Amygdala (tissue), 56 donors: ENCODE measurements around the gene CIDEC.
"Not testable (repeated sequence)": the region's sequence is repeated elsewhere in the genome, so short reads cannot be mapped to it uniquely, and the experiment has no call there.

Experiments
- DNase-seq, 56 donors: peaks; one replicate each; lab custom pipeline; 2025; lab: John Stamatoyannopoulos, UW

CIDEC gene

DNA sequence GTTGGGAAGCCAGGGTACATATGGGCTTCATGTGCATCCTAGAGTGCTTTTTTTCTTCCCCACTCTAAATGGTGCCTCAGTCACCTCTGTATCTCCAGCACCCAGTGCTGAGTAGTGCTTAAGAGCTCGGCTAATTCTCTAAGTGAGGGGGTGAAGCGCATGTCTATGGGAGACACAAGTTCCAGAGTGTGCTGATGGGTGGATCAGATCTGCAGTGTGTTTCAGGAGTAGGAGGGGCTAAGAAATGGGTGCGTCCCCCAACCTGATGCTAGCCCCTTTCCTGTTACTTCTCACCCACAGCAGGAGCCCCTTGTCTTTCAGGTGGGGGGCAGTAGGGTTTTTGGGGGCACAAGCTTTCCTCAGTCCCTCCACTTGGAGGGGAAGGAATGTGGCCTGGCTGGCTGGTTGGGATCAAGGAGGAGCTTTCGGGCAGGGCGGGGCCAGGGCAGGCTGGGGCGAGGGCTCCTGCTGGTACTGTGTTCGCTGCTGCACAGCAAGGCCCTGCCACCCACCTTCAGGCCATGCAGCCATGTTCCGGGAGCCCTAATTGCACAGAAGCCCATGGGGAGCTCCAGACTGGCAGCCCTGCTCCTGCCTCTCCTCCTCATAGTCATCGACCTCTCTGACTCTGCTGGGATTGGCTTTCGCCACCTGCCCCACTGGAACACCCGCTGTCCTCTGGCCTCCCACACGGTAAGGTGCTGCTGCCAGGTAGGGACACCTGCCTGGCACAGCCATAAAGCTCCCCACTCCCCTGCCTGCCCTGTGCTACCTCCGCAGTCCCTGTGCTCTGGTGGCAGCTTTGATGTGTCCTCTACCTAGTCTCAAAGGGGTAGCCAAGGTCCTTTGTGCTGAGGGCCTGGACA lies 22.6 kb upstream of the CIDEC start, which contains the start of gene IL17RE:
IL17RE (plus strand) TSS at position 477 of the 866 bp plus-strand sequence; CDS start at position 562, 85 bp downstream.
- DNase-seq, result no peak

- no peak for DNase-seq
These were observed 21.9 kb upstream of the CIDEC start for GRCh38 chr3:9901967-9902366.

GRCh38 chr3:9900965-9901415 lies 20.9 kb upstream of the CIDEC start:
- DNase-seq, result not testable (repeated sequence)

DNA sequence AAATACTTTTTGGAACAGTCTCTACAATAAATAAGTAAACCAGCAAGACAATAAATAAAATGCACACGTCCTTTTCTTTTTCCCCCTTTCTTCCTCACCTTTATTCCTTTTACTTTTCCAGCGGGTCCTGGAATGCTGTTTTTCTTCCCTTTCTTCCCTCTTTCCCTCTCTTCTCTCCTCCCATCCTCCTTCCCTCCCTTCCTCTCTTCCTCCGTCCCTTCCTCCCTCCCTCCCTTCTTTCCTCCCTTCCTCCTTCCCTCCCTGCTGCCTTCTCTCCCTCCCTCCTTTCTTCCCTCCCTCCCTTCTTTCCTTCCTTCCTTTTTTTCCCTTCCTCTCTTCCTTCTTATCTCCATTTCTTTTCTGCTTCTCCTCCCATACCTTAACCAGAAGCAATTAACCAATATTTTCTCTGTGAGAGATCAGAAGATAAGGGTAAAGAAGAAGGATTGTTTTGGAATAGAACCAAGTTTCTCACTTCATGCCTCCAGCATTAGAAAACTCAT lies 19.3 kb upstream of the CIDEC start:
- DNase-seq, result no peak

- no peak for DNase-seq
These were observed 18.6 kb upstream of the CIDEC start for GRCh38 chr3:9898467-9899241.

DNA sequence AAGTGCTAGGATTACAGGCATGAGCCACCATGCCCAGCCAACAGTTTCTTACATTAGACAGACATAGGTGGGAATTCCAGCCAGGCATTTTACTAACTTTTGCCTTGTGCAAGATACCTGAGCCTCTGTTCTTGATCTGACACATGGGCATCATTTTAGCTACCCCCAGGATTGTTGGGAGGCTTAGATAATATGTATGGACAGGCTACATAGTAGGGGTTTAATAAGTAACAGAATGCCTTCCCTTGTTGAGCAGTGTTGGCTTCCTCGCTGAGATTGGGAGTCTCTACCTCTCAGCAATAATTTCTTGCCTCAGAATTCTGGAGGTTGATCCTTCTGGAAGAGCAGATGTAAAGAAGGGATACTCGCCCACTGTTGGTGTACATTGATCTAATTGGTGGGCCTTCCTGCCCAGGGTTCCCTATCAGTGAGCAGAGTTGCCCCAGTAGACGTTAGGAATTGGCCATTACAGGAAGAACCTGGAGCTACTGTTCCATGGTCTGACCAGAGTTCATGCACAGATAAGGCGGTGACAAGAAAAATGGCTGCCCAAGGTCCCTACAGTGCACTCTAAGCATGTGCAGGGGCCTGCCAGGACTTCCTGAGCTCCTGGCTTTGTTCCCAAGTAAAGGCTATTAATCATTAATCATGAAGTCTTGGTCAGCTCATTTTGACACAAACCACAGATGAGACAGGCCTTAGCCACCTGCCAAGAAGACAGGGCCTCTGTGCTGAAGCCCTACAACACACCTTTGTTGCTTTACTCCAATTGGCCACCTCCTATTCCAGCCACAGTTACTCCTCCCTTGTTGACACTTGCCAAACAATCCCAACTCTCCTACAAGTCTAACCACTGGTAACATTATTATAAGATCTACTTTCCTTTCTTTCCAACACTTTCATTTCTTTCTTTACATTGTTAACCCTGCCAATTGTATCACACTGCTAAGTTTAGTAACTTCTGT lies 17.6 kb upstream of the CIDEC start:
- no peak for DNase-seq

GRCh38 chr3:9896755-9897407 lies 16.8 kb upstream of the CIDEC start:
- not testable (repeated sequence) for DNase-seq

- DNase-seq, result not testable (repeated sequence)
These were observed 15.7 kb upstream of the CIDEC start for GRCh38 chr3:9895715-9896114.

- no peak for DNase-seq
These were observed 13.7 kb upstream of the CIDEC start for GRCh38 chr3:9893739-9894138.

DNA sequence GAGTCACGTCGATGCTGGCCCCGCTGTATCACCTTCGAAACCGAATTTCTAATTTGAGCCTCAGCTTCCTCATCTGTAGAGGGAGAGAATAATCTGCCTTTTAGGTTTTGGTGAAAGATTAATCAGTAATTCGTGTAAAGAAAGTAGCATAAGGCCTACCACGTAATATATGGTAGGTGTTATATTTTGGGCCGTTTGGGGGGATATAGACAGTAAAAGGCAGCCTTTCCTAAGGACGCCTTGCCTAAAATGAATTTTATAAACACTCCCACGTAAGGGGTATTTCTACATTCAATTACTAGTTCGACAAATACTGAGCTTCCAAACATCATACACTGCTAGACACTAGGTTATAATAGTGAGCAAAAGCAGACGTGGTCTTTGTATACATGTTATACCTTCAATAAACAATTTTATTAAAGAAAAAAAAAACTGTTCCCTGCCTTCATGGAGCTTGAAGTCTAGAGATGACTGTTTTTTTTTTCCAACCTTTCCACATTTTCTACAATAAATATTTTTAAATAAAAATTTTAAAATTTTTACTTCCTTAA lies 11.1 kb upstream of the CIDEC start:
- no peak for DNase-seq

GRCh38 chr3:9890249-9891071 lies 10.4 kb upstream of the CIDEC start, which contains the start of gene JAGN1:
Gene JAGN1 (plus strand): TSS chr3:9890610. CDS start chr3:9890723, 113 bp downstream.
- peak; percentile 31 to 93 (median 83) for DNase-seq

DNA sequence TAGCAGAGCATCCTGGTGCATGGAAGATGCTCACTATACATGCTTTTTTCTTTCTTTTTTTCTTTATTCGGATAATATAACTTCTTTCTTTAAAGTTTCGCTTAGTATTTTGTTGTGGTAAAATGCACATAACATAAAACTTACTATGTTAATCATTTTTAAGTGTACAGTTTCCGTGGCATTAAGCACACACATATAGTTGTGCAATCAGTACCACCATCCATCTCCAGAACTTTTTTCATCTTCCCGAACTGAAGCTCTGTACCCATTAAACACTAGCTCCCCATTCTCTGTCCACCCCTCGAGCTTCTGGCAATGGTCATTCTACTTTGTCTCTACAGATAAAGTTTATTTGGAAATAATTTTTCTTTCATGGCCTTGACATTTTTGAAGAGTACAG lies 9.4 kb upstream of the CIDEC start:
- DNase-seq, result no peak

DNA sequence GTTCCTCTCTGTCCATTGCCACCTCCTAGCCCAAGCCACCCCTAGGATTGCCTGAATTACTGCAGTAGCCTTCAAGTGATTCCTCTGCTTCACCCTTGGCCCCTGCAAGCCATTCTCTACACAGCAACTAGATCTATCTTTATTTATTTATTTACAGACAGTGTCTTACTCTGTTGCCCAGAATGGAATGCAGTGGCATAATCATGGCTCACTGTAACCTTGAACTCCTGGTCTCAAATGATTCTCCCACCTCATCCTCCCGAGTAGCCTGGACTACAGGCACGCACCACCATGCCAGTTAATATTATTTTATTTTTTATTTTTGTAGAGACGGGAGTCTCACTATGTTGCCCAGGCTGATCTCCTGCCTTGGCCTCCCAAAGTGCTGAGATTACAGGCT lies 8.5 kb upstream of the CIDEC start:
- DNase-seq, result no peak

GRCh38 chr3:9887480-9887879 lies 7.4 kb upstream of the CIDEC start:
- DNase-seq, result no peak

- no peak for DNase-seq
These were observed 6.3 kb upstream of the CIDEC start for GRCh38 chr3:9886328-9886727.

GRCh38 chr3:9884555-9885165 lies 4.6 kb upstream of the CIDEC start:
- no peak for DNase-seq

GRCh38 chr3:9883706-9884554 lies 3.9 kb upstream of the CIDEC start:
- DNase-seq, result no peak
